ENCODE data around the gene CCDC40. TPM values are rescaled to one million over a fixed set of nuclear protein-coding genes. Genes with fewer than 3 reads are reported as not detected.

Gene CCDC40
- total RNA-seq, 1 experiment from 2014 or later = 3.9 TPM

DNA sequence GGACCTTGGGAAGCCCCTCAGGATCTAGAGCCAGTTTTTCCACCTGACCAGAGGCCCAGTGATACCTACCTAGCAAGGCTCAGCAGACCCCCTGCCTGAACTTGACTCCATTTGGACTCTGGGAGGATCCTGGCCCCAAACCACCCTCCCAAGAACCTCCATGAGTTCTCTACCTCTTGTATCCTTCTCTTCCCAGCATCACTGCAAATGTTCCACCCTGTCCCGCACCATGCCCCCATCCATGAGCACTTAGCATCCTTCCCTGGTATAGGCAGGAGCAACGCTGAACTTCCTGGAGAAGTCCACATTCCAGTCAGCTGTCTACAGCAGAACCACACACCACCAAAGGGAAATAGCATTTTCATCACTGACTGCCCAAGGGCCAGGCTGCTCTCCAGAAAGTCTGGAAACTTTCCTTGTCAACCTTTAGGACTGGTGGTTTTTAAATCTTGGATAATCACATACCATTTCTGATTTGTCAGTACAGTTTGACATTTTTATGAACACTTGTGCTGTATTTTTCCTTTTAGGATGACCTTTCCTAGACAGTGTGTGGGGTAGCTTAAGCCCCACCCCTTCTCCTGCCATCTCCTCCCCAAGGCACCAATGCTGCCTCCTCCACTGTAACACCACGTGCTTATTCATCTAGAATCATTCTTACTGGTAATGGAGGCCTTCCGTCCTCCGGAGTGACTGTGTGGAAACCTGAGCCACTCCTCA, 96.6 kb downstream of the CCDC40 start:
- Histone ChIP-seq H3K36me3 (ENCODE audit: control insufficient read depth, insufficient read depth, low read length) (peaks cover 8% of the 10 kb centered on the region), H3K4me3 (ENCODE audit: low read depth, low read length) (no peak overlapping the region), H3K4me1 (no peaks in the 10 kb centered on the region; the same call in 1 of the 2 replicates), H3K27me3 (replicated peaks; ENCODE audit: control insufficient read depth, insufficient read depth, low read length) (no peaks in the 10 kb centered on the region), H3K9me3 (no peaks in the 10 kb centered on the region)
- no peaks in the 10 kb centered on the region for H3K27me3 Mint-ChIP-seq (ENCODE audit: insufficient read depth, unreplicated experiment)
- H3K4me1 Mint-ChIP-seq (ENCODE audit: low read depth, unreplicated experiment) = peaks cover 13% of the 10 kb centered on the region
- intact Hi-C loops (cut with micrococcal nuclease; ENCODE audit: unreplicated experiment) = no loop called here
- peaks cover 63% of the 10 kb centered on the region for H3K36me3 Mint-ChIP-seq (ENCODE audit: insufficient read depth, unreplicated experiment)
- H3K4me3 Mint-ChIP-seq (ENCODE audit: unreplicated experiment) = no peak overlapping the region
- H3K9me3 Mint-ChIP-seq (ENCODE audit: unreplicated experiment) = no peaks in the 10 kb centered on the region
- ChIA-PET POLR2A (interaction anchor here (0.6 kb wide), 1 partner anchor 11 kb away, joined by 3 read pairs; no protein-coding TSS in a partner anchor), CTCF (no interaction called here)
- H3K27ac Mint-ChIP-seq (ENCODE audit: unreplicated experiment) = no peak overlapping the region
- no TSS peak for BruUV-seq (replicated peaks)
- TF ChIP-seq, protein P1, sequence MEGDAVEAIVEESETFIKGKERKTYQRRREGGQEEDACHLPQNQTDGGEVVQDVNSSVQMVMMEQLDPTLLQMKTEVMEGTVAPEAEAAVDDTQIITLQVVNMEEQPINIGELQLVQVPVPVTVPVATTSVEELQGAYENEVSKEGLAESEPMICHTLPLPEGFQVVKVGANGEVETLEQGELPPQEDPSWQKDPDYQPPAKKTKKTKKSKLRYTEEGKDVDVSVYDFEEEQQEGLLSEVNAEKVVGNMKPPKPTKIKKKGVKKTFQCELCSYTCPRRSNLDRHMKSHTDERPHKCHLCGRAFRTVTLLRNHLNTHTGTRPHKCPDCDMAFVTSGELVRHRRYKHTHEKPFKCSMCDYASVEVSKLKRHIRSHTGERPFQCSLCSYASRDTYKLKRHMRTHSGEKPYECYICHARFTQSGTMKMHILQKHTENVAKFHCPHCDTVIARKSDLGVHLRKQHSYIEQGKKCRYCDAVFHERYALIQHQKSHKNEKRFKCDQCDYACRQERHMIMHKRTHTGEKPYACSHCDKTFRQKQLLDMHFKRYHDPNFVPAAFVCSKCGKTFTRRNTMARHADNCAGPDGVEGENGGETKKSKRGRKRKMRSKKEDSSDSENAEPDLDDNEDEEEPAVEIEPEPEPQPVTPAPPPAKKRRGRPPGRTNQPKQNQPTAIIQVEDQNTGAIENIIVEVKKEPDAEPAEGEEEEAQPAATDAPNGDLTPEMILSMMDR (IDR thresholded peaks at IDR 0.05; ENCODE audit: insufficient read depth in 1 of 2, low read depth in 1 of 2, low read length in 1 of 2, severe bottlenecking in 1 of 2, unreplicated experiment in 1 of 2) = no peak
- DNase-seq = no peak

DNA sequence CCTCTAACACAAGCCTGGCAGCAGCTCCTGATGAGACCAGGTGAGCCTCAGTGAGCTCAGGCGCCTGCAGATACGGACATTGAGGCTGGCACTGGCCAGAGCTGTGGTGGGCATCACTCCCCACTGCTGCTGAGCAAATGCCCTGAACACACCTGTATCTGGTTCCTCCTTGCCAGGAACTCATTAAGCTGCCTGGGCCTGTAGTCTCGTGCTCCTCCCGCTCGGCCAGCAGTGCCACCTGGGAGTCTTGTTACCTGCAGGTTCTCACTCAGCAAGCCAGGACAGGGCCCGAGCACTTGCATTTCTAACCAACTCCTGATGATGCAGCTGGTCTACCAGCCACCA, 97.2 kb downstream of the CCDC40 start:
- peaks cover 8% of the 10 kb centered on the region for H3K36me3 ChIP-seq (ENCODE audit: control insufficient read depth, insufficient read depth, low read length)
- Mint-ChIP-seq H3K27ac (ENCODE audit: unreplicated experiment) (no peak overlapping the region), H3K27me3 (ENCODE audit: insufficient read depth, unreplicated experiment) (no peaks in the 10 kb centered on the region), H3K4me1 (ENCODE audit: low read depth, unreplicated experiment) (peaks cover 13% of the 10 kb centered on the region), H3K9me3 (ENCODE audit: unreplicated experiment) (no peaks in the 10 kb centered on the region), H3K36me3 (ENCODE audit: insufficient read depth, unreplicated experiment) (peaks cover 69% of the 10 kb centered on the region), H3K4me3 (ENCODE audit: unreplicated experiment) (no peak overlapping the region)
- no peak overlapping the region for H3K4me3 ChIP-seq (ENCODE audit: low read depth, low read length)
- POLR2A ChIA-PET = no interaction called here
- no peak for DNase-seq
- CTCF ChIA-PET = no interaction called here
- no peaks in the 10 kb centered on the region for H3K27me3 ChIP-seq (replicated peaks; ENCODE audit: control insufficient read depth, insufficient read depth, low read length)
- intact Hi-C loops (cut with micrococcal nuclease; ENCODE audit: unreplicated experiment) = no loop called here
- BruUV-seq (replicated peaks) = no TSS peak
- no peaks in the 10 kb centered on the region for H3K9me3 ChIP-seq
- TF ChIP-seq, protein P1 (IDR thresholded peaks at IDR 0.05; ENCODE audit: insufficient read depth in 1 of 2, low read depth in 1 of 2, low read length in 1 of 2, severe bottlenecking in 1 of 2, unreplicated experiment in 1 of 2) = no peak
- H3K4me1 ChIP-seq = no peaks in the 10 kb centered on the region; the same call in 1 of the 2 replicates

DNA sequence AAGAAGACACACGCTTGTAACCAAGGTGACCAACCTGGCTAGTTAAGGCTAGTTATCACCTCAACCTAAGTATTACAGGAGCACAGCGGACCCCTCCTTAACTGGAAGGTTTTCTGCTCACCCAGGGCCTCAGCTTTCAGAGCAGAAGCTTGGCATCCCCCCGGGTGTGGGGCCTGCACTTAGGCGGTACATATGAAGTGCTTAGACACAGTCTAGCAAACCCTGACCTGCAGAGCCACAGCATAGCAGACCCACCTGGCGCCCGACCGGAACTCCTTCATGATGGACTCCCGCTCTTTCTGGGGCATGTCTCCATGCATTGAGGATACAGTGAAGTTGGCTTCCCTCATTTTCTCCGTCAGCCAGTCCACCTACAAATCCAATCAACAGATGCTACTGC, 100.7 kb downstream of the CCDC40 start:
- H3K36me3 Mint-ChIP-seq (ENCODE audit: insufficient read depth, unreplicated experiment) = peaks cover 95% of the 10 kb centered on the region
- Histone ChIP-seq H3K4me3 (ENCODE audit: low read depth, low read length) (no peak overlapping the region), H3K27me3 (replicated peaks; ENCODE audit: control insufficient read depth, insufficient read depth, low read length) (no peaks in the 10 kb centered on the region), H3K9me3 (no peaks in the 10 kb centered on the region), H3K4me1 (no peaks in the 10 kb centered on the region), H3K36me3 (ENCODE audit: control insufficient read depth, insufficient read depth, low read length) (peaks cover 8% of the 10 kb centered on the region)
- ChIA-PET CTCF (interaction anchor here (0.6 kb wide), 1 partner anchor 15 kb away, joined by 3 read pairs; no protein-coding TSS in a partner anchor), POLR2A (no interaction called here)
- no TSS peak for BruUV-seq (replicated peaks)
- no peak overlapping the region for H3K27ac Mint-ChIP-seq (ENCODE audit: unreplicated experiment)
- no peak for DNase-seq
- no peaks in the 10 kb centered on the region for H3K27me3 Mint-ChIP-seq (ENCODE audit: insufficient read depth, unreplicated experiment)
- intact Hi-C loops (cut with micrococcal nuclease; ENCODE audit: unreplicated experiment) = no loop called here
- no peak overlapping the region for H3K4me3 Mint-ChIP-seq (ENCODE audit: unreplicated experiment)
- H3K9me3 Mint-ChIP-seq (ENCODE audit: unreplicated experiment) = no peaks in the 10 kb centered on the region
- H3K4me1 Mint-ChIP-seq (ENCODE audit: low read depth, unreplicated experiment) = no peaks in the 10 kb centered on the region
- TF ChIP-seq, protein P1 (IDR thresholded peaks at IDR 0.05; ENCODE audit: insufficient read depth in 1 of 2, low read depth in 1 of 2, low read length in 1 of 2, severe bottlenecking in 1 of 2, unreplicated experiment in 1 of 2) = no peak
